Uterus (tissue), 4 donors: ENCODE results near the gene FHIP2A. TPM values are rescaled to one million over a fixed set of nuclear protein-coding genes. Genes with fewer than 3 reads are reported as not detected.
"Not testable (repeated sequence)": the region's sequence is repeated elsewhere in the genome, so short reads cannot be mapped to it uniquely, and the experiment has no call there.

Experiments used
- DNase-seq, 2 donors: peaks; one replicate each; pipeline ENCODE4 v3.0.0-alpha.2; 2019 to 2020
- H3K27ac ChIP-seq, 2 donors: fragments of 200-600 bp; sonication (generic); 1 replicate in 1 of 2; 2 replicates in 1 of 2; pipeline ENCODE4 v1.5.1; 2016 to 2018
- H3K27me3 ChIP-seq, 2 donors: fragments of 200-600 bp; sonication (generic); one replicate each; pipeline ENCODE4 v1.5.1; 2018 to 2019; ENCODE audit warnings: control low read depth in 1 of 2
- H3K36me3 ChIP-seq, 2 donors: fragments of 200-600 bp; sonication (generic); one replicate each; pipeline ENCODE4 v1.5.1; 2019; ENCODE audit warnings: control low read depth in 1 of 2
- H3K4me1 ChIP-seq, 2 donors: fragments of 200-600 bp; sonication (generic); one replicate each; pipeline ENCODE4 v1.5.1; 2018 to 2019; ENCODE audit warnings: control low read depth in 1 of 2
- H3K4me3 ChIP-seq, 2 donors: fragments of 200-600 bp; sonication (generic); 1 replicate in 1 of 2; 2 replicates in 1 of 2; pipeline ENCODE4 v1.5.1; 2018 to 2019; ENCODE audit warnings: mild to moderate bottlenecking in 1 of 2
- H3K9me3 ChIP-seq, 2 donors: fragments of 200-600 bp; sonication (generic); one replicate each; pipeline ENCODE4 v1.5.1; 2019; ENCODE audit warnings: control low read depth in 1 of 2
- POLR2A ChIP-seq, 2 donors: fragments of 450-650 bp; IDR thresholded peaks; one replicate each; pipeline ENCODE4 v1.6.1; 2016; ENCODE audit warnings: antibody characterized with exemption in 2 of 2, mild to moderate bottlenecking in 1 of 2, moderate library complexity in 1 of 2
- intact Hi-C: fragments of 100-400 bp; cut with DNase I; formaldehyde crosslinking; loops from one replicate; pipeline ENCODE4 v1.15.1; 2023; ENCODE audit warnings: low total_unique reads
- total RNA-seq, 4 donors: library from RNA; depleted of rRNA in 3 of 4; stranded (reverse); fragments of >200 nt in 3 of 4; gene quantifications; one replicate each; pipeline versions ENCODE4 v1.1.0 to v1.2.4, GENCODE V29; 2014 to 2023
- TF ChIP-seq, protein P1 (sequence below), 4 experiments: fragments of 200-600 bp in 2 of 4; fragments of 450-650 bp in 2 of 4; sonication (generic) in 2 of 4; IDR thresholded peaks; one replicate each; pipeline ENCODE4 v1.5.1; 2016 to 2019; ENCODE audit warnings: antibody characterized with exemption in 4 of 4, mild to moderate bottlenecking in 2 of 4, moderate library complexity in 1 of 4
- donor health status: DM: yes; HTN: yes; CAD: no.

The FHIP2A gene, protein sequence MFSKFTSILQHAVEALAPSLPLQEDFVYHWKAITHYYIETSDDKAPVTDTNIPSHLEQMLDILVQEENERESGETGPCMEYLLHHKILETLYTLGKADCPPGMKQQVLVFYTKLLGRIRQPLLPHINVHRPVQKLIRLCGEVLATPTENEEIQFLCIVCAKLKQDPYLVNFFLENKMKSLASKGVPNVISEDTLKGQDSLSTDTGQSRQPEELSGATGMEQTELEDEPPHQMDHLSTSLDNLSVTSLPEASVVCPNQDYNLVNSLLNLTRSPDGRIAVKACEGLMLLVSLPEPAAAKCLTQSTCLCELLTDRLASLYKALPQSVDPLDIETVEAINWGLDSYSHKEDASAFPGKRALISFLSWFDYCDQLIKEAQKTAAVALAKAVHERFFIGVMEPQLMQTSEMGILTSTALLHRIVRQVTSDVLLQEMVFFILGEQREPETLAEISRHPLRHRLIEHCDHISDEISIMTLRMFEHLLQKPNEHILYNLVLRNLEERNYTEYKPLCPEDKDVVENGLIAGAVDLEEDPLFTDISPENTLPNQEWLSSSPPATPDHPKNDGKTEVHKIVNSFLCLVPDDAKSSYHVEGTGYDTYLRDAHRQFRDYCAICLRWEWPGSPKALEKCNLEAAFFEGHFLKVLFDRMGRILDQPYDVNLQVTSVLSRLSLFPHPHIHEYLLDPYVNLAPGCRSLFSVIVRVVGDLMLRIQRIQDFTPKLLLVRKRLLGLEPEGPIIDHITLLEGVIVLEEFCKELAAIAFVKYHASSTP
- 10 to 100 TPM; 22.0 to 61.5 (median 56.5) TPM for total RNA-seq

DNA sequence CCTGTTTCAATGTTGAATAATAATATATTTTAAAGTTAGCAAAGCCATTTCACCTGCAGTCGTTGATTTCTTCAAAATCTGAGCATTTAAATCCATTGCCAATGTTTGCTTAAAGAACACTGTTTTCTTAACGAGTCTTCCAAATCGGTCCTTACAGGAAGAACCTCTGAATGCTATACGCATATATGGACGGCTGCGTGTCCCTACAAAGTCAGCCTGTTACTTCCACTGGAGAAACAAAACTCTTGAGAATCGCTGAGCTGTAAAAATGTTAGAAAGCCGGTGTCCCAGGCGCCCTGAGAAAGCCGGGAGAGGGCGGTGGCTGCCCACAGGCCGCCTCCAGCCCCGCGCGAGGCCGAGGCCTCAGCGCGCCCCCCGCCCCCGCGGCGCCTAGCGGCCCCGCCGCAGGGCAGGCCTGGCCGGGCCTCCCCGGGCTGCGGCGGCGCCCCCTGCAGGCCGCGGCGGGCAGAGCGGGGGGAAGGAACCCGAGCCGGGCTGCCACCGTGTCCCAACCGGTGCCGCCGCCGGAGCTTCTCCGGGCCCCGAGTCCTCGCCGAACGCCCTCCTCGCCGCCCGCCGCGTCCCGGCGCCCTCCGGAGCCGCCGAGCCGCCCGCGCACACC is at the start of gene FHIP2A:
FHIP2A (plus strand) TSS at position 488 of the 622 bp plus-strand sequence. CDS start 299 bp downstream, outside the sequence.
- H3K4me3 ChIP-seq = peak within 1 kb of the TSS; percentile 58 to 98
- H3K27me3 ChIP-seq = no peaks in the 10 kb centered on the region
- intact Hi-C loops = no loop called here
- peak in 1 of 2 donors; percentile 74 for TF ChIP-seq POLR2A (IDR thresholded peaks at IDR 0.05)
- TF ChIP-seq, protein P1, sequence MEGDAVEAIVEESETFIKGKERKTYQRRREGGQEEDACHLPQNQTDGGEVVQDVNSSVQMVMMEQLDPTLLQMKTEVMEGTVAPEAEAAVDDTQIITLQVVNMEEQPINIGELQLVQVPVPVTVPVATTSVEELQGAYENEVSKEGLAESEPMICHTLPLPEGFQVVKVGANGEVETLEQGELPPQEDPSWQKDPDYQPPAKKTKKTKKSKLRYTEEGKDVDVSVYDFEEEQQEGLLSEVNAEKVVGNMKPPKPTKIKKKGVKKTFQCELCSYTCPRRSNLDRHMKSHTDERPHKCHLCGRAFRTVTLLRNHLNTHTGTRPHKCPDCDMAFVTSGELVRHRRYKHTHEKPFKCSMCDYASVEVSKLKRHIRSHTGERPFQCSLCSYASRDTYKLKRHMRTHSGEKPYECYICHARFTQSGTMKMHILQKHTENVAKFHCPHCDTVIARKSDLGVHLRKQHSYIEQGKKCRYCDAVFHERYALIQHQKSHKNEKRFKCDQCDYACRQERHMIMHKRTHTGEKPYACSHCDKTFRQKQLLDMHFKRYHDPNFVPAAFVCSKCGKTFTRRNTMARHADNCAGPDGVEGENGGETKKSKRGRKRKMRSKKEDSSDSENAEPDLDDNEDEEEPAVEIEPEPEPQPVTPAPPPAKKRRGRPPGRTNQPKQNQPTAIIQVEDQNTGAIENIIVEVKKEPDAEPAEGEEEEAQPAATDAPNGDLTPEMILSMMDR (IDR thresholded peaks at IDR 0.05) = peak; percentile 27 to 96 (median 85)
- H3K9me3 ChIP-seq = no peaks in the 10 kb centered on the region
- H3K4me1 ChIP-seq = no peaks in the 10 kb centered on the region
- peak within 1 kb of the TSS; percentile 98 to 99 for H3K27ac ChIP-seq
- H3K36me3 ChIP-seq = no peaks in the 10 kb centered on the region
- peak; percentile 55 to 81 for DNase-seq

DNA sequence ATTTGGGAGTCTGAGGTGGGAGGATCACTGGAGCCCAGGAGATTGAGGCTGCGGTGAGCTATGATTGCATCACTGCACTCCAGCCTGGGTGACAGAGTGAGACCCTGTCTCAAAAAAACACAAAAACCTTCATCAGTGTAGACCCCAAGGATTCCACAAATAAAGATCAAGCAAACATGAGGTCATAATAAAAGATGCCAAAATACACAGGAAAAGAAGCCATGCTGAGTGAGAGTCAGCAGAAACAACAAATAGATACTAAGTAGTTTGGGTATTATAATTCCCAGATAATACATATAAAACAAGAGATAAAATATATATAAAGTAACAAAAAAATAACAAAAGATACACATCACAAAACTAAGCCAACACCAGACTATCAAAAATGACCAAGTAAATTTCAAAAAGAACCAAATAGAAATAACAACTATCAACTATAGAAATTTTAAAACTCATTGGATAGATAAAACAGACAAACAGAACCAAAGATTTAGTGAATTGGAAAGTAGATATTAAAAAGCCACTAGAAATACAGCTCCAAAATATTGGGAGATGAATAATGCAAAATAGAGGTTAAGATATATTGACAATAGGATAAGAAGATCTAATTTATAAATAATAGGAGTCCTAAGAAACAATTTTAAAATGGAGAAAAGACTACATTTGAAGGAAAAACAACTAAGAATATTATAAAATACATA is 48.9 kb upstream of the FHIP2A start:
- Histone ChIP-seq H3K27me3 (no peaks in the 10 kb centered on the region), H3K4me3 (no peak overlapping the region), H3K36me3 (no peaks in the 10 kb centered on the region), H3K4me1 (no peaks in the 10 kb centered on the region), H3K9me3 (no peaks in the 10 kb centered on the region), H3K27ac (no peak overlapping the region)
- intact Hi-C loops = no loop called here
- TF ChIP-seq POLR2A (IDR thresholded peaks at IDR 0.05) = no peak
- TF ChIP-seq, protein P1 (IDR thresholded peaks at IDR 0.05) = no peak
- no peak for DNase-seq

DNA sequence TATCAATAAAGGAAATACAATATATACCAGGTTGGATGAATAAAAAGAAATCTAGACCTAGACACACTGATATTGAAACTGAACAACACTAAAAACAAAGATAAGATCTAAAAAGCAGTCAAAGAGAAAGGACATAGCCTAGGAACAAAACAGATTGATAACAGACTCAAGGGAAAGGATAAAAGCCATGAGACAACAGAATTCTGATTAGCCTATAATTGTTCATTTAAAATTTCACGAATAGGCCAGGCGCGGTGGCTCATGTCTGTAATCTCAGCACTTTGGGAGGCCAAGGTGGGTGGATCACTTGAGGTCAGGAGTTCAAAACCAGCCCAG is 48.4 kb upstream of the FHIP2A start:
- no peaks in the 10 kb centered on the region for H3K9me3 ChIP-seq
- H3K4me1 ChIP-seq = no peaks in the 10 kb centered on the region
- H3K27ac ChIP-seq = no peak overlapping the region
- DNase-seq = no peak
- no peak overlapping the region for H3K4me3 ChIP-seq
- TF ChIP-seq POLR2A (IDR thresholded peaks at IDR 0.05) = no peak
- TF ChIP-seq, protein P1 (IDR thresholded peaks at IDR 0.05) = no peak
- intact Hi-C loops = no loop called here
- no peaks in the 10 kb centered on the region for H3K27me3 ChIP-seq
- no peaks in the 10 kb centered on the region for H3K36me3 ChIP-seq

DNA sequence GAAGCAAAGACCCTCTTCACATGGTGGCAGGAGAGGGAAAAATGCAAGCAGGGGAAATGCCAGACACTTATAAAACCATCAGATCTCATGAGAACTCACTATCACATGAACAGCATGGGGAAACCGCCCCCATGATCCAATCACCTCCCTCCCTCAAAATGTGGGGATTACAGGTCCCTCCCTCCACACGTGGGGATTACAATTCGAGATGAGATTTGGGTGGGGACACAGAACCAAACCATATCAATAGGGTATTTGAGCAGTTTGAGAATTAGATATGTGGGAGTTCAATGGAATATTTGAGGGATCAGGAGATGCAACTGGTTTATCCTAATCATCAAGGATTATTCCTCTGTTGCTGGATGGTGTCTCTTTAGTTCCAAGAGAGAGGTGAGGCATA is 46.5 kb upstream of the FHIP2A start:
- intact Hi-C loops, H3K36me3 ChIP-seq, H3K4me1 ChIP-seq, H3K27me3 ChIP-seq, H3K4me3 ChIP-seq, H3K27ac ChIP-seq, H3K9me3 ChIP-seq, DNase-seq: not testable (repeated sequence)

DNA sequence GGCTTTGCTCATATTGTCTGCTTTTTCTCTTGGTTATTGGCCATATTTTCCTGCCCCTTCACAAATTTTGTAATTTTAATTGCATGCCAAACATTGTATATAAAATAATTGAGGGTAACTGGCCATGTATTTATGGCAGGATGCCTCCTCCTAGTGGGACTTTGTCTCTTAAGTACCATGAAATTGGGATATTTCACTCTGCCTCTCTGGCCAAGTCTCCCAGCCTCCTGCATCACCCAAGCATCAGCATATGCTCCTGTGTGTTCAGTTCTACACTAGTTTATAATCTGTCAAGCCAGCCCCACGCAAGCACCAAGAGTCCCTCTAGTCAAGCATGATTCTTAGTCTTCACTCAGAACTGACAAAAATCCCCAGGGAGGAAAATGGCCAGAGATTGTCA is 44.2 kb upstream of the FHIP2A start:
- intact Hi-C loops = no loop called here

More for the DNA sequence above, 44.2 kb upstream of the FHIP2A start:
- Histone ChIP-seq H3K27ac (no peak overlapping the region), H3K4me1 (no peaks in the 10 kb centered on the region), H3K4me3 (no peak overlapping the region), H3K36me3 (no peaks in the 10 kb centered on the region), H3K27me3 (no peaks in the 10 kb centered on the region), H3K9me3 (no peaks in the 10 kb centered on the region)
- DNase-seq = no peak
- TF ChIP-seq, protein P1 (IDR thresholded peaks at IDR 0.05) = no peak
- no peak for TF ChIP-seq POLR2A (IDR thresholded peaks at IDR 0.05)
